GM18502 (cell line): ENCODE data around the gene CXCL12.

Source experiments
- ATAC-seq: cut with Tn5 transposase; IDR thresholded peaks from one replicate; pipeline ENCODE4 v1.9.1; 2021; ENCODE audit warnings: mild to moderate bottlenecking; ENCODE audit not compliant: unreplicated experiment, poor library complexity

Gene CXCL12

DNA sequence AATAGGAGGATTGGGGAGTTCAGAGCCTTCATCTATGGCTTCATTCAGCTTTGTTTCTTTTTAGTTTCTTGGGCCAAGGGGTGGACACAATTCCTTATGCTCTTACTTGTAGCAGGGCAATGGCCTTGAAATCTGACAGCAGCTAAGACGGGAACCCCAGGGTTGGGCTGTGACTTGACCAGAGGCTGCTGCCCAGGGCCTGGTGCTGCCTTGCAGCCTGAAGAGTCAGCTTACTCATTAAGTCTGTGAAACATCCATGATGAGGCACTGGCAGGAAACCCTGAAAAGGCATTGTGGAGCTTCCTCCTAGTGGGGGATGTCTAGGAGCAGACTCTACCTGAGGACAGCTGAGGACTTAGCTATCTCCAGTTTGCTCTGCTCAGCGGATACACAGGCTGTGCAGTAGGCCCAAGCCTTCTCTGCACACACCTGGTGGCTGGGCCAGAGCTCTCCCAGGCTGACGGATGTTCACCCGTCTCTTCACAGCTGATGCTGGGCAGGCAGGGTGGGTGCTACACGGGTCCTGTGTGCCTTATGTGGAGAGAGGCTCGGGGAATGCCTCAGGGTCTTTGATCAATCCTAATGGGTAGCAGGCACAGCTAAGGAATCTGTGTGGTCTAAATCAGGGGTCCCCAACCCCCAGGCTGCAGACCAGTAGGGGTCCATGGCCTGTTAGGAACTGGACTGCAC, 17.8 kb downstream of the CXCL12 start:
- no peak for ATAC-seq

GRCh38 chr10:44364566-44364965, 20.3 kb downstream of the CXCL12 start:
- no peak for ATAC-seq

GRCh38 chr10:44363716-44364115, 21.2 kb downstream of the CXCL12 start:
- no peak for ATAC-seq

- no peak for ATAC-seq
Observed at GRCh38 chr10:44362866-44363711, 21.8 kb downstream of the CXCL12 start.

DNA sequence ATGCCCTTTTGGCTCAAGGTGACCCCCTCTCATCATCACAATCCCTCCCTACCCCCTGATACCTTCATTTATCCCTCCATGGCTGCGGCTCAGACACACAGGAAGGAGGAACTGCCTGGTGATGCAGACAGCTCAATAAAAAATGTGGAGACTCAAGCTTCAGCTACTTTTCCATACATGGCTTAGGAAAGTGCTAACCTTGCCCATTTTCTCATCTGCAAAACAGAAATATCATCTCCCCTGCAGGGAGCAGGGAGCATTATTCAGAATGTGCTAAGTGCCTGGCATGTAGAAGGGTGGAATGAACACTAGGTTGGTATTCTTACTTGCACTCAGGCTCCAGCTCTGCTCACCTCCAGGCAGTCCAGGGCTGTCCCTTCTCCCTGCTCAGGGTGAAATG, 23.8 kb downstream of the CXCL12 start:
- ATAC-seq: no peak

- no peak for ATAC-seq
Observed at GRCh38 chr10:44358080-44358771, 26.7 kb downstream of the CXCL12 start.

- no peak for ATAC-seq
Observed at GRCh38 chr10:44357023-44357540, 27.8 kb downstream of the CXCL12 start.

- no peak for ATAC-seq
Observed at GRCh38 chr10:44356139-44357022, 28.5 kb downstream of the CXCL12 start.

DNA sequence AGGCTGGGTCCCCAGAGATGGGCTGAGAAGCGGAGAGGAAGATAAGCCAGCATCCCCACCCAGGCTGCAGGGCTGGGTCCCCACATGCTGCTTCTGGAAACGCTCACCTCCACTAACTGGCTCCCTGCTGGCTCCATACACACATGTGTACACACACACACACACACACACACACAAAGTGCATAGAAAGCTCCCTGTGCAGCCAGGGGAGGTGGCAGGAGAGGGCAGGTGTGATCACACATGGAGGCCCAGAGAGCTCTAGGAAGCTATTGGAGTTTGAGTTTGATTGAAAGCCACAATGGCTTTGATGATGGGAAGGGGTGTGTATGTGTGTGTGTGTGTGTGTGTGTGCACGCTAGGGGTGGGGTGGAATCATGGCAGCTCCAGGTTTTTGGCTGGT, 29.3 kb downstream of the CXCL12 start:
- ATAC-seq: no peak

- no peak for ATAC-seq
Observed at GRCh38 chr10:44354771-44355170, 30.1 kb downstream of the CXCL12 start.

- ATAC-seq: no peak
Observed at GRCh38 chr10:44353721-44354120, 31.2 kb downstream of the CXCL12 start.

- ATAC-seq: no peak
Observed at GRCh38 chr10:44353128-44353390, 31.8 kb downstream of the CXCL12 start.

GRCh38 chr10:44352316-44353127, 32.4 kb downstream of the CXCL12 start:
- no peak for ATAC-seq

DNA sequence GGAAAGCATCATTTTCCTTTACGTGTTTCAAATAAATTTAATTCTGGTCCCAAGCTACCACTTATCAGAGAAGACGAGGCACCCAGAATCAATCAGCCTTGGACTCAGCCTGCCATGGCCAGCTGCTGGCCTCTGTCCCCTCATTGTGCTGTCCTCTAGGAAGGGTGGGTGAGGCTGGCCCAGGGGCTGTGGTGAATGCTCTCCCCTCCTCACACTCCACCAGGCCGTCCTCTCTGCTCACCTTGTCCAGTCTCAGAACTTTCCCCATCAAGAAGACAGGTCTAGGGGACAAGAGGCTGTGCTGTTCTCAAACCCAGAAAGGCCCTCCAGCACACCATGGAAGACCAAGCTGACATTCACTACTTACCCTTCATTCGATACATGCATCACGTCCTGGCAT, 36.4 kb downstream of the CXCL12 start:
- ATAC-seq: no peak

DNA sequence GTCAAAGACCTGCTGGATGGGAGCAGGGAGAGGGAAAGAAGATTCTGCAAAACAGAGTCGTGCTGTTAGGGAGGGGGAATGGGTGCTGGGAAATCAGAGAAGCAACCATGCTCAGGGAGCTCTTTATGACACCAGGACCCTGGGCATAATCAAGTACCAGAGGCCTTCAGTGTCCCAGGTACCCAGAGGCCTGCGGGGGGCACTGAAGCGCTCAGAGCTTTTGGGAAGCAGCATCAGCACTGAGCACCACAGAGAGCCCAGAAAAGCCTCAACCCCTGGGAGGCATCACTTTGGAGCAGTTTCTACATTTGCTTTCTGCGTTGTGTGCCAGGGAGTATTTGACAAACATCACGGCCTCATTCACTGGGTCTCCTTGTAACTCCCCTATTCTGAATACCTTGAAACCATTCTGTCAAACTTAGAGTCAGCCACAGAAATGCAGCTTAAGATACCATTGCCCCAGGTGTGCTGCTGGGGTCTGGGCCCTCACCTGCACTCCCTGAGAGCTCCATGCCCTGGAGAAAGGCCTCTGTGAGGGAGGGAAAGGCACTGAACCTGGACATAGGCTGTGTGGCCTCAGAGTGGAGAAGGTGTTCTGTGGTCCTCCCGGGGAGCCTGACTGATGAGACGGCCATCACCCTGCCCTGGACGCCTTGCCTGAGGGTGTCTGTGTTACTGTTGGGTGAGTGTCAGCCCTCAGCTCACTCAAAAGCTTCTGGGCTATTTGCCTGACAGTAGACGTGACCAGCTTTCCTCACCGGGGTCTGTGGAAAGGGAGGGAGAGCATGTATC, 37.1 kb downstream of the CXCL12 start:
- no peak for ATAC-seq

DNA sequence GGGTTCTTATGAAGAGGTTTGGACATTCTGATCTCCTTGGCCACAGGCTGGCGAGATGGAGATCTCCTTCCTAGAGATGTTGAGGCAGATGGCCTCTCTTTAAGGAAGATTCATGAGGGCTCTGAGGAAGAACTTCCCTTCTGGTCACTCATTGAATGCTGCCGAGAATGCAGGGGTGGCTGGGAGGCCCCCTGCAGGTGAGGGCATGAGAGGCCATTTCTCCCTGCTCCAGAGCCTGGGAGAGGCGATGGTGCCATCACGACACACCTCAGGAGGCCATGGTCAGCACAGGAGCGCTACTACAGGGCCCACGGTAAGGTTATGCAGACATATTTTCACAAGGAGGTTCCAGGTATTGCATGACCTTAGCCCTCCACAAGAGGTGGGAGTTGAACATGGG, 40.2 kb downstream of the CXCL12 start:
- no peak for ATAC-seq

- no peak for ATAC-seq
Observed at GRCh38 chr10:44343843-44344242, 41.1 kb downstream of the CXCL12 start.

GRCh38 chr10:44341886-44342285, 43.0 kb downstream of the CXCL12 start:
- no peak for ATAC-seq

DNA sequence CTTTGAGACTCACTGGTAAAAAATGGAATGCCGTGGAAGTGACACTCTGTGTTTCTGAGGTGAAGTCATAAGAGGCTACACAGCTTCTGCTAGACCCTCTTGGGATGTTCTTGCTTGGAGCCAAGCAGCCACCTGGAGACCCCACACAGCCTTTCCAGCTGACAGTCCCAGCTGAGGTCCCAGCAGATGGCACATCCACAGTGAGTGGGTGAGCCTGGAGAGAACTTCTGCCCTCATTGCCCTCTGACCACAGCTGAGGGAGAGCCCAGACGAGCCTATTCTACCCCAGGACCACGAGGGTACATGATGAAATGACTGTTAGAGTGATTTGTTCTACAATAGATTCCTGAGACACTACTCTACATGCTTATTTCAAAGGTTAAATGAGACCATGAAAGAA, 44.3 kb downstream of the CXCL12 start:
- no peak for ATAC-seq
